ENCODE data around the gene CBFA2T3.
A peak's percentile ranks its signal among the peaks of the same experiment; 100 is the strongest.

Gene CBFA2T3

DNA sequence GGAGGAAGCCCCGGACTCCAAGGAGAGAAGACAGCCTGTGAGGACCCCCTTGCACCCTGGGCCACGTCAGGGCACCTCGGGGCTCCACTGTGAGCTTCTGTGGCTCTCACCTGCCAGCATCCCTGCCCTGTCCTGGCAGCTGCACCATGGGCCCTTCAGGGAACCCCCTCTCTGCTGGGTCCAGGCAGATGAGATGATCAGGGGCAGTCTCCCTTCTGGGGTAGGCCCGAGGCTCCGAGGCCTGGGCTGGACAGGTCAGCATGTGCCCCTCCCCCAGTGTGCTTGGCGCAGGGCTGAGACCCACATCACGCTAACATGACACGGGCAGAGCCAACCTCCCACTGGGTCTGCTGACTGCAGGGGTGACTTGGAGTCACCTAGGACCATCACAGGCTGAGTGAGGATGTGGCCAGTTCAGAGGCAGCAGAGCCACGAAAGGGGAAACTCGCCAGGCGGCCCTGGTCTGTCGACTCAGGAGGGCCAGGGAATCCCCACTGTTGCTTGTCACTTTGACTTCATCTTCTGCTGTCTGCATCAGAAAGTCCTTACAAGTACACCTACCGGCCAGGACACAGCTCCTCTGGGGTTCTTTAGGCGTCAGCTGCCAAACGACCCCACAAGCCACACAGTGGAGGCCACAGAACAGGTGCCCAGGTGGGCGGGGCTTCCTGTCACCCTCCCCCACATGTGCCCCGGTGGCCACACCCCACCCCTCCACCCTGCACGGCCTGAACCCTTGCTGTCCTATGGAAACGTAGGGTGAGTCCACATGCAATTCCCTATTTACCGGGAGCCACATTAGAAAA is 122.5 kb downstream of the CBFA2T3 start:
- DNase-seq: no peak
- Histone ChIP-seq H3K27me3 (no peaks in the 10 kb centered on the region), H3K4me1 (peaks cover 0 to 33% (median 17%) of the 10 kb centered on the region in 4 donors), H3K9me3 (no peaks in the 10 kb centered on the region), H3K27ac (no peak overlapping the region), H3K36me3 (peaks cover 0 to 36% (median 15%) of the 10 kb centered on the region in 3 donors), H3K4me3 (no peak overlapping the region)
- intact Hi-C loops (cut with DNase I; ENCODE audit: low total_unique reads): loop anchor here (1.0 kb wide), 1 partner anchor 41 kb away; no protein-coding TSS in a partner anchor
- TF ChIP-seq, protein P1, sequence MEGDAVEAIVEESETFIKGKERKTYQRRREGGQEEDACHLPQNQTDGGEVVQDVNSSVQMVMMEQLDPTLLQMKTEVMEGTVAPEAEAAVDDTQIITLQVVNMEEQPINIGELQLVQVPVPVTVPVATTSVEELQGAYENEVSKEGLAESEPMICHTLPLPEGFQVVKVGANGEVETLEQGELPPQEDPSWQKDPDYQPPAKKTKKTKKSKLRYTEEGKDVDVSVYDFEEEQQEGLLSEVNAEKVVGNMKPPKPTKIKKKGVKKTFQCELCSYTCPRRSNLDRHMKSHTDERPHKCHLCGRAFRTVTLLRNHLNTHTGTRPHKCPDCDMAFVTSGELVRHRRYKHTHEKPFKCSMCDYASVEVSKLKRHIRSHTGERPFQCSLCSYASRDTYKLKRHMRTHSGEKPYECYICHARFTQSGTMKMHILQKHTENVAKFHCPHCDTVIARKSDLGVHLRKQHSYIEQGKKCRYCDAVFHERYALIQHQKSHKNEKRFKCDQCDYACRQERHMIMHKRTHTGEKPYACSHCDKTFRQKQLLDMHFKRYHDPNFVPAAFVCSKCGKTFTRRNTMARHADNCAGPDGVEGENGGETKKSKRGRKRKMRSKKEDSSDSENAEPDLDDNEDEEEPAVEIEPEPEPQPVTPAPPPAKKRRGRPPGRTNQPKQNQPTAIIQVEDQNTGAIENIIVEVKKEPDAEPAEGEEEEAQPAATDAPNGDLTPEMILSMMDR (IDR thresholded peaks at IDR 0.05): no peak

DNA sequence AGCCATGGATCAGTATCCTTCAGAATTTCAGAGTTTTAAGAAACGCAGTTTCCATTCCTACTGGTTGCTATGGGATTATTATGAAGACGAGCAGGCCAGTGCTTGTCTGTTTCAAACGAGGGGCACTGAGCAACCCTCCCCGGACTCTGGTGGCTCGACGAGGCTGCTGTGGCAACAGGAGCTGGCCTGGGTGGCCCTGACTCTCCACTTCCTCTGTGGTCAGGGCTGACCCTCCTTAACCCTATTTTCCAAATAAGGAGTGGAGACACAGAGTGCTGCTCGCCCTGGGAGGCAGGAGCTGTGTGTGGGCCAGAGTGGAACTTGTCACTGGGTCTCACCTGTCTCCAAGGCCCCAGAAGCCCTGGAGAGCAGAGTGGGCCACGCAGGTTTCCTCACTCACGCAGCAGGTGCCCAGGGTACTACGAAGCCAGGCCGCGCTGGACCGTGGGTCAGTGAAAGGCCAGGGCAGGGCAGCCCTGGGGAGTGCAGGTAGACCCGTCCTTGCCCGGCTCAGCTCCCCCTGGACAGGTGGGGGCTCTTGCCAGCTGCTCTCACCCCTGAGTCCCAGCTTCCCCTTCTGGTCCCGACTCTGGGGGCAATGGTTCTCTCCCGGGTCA is 123.6 kb downstream of the CBFA2T3 start:
- H3K27me3 ChIP-seq: no peaks in the 10 kb centered on the region
- H3K4me1 ChIP-seq: peaks cover 0 to 29% (median 17%) of the 10 kb centered on the region in 4 donors
- peaks cover 0 to 36% (median 11%) of the 10 kb centered on the region in 3 donors for H3K36me3 ChIP-seq
- TF ChIP-seq, protein P1 (IDR thresholded peaks at IDR 0.05): no peak
- H3K27ac ChIP-seq: no peak overlapping the region
- peak in 1 of 2 donors; percentile 49 for DNase-seq
- H3K9me3 ChIP-seq: no peaks in the 10 kb centered on the region
- no peak overlapping the region for H3K4me3 ChIP-seq
- intact Hi-C loops (cut with DNase I; ENCODE audit: low total_unique reads): no loop called here

DNA sequence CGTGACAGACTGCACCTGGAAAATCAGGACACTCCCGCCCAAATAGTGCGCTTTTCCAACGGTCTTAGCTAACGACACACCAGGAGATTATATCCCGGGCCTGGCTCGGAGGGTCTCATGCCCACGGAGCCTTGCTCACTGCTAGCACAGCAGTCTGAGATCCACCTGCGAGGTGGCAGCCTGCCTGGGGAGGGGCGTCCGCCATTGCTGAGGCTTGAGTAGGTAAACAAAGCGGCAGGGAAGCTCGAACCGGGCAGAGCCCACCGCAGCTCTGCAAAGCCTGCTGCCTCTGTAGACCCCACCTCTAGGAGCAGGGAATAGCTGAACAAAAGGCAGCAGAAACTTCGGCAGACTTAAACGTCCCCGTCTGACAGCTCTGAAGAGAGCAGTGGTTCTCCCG is 125.4 kb downstream of the CBFA2T3 start:
- H3K27me3 ChIP-seq: no peaks in the 10 kb centered on the region
- no peaks in the 10 kb centered on the region for H3K9me3 ChIP-seq
- H3K4me1 ChIP-seq: peaks cover 0 to 21% (median 8%) of the 10 kb centered on the region in 4 donors
- peaks cover 0 to 48% (median 11%) of the 10 kb centered on the region in 3 donors for H3K36me3 ChIP-seq
- no peak overlapping the region for H3K27ac ChIP-seq
- no peak for DNase-seq
- TF ChIP-seq, protein P1 (IDR thresholded peaks at IDR 0.05): no peak
- no peak overlapping the region for H3K4me3 ChIP-seq
- intact Hi-C loops (cut with DNase I; ENCODE audit: low total_unique reads): no loop called here

DNA sequence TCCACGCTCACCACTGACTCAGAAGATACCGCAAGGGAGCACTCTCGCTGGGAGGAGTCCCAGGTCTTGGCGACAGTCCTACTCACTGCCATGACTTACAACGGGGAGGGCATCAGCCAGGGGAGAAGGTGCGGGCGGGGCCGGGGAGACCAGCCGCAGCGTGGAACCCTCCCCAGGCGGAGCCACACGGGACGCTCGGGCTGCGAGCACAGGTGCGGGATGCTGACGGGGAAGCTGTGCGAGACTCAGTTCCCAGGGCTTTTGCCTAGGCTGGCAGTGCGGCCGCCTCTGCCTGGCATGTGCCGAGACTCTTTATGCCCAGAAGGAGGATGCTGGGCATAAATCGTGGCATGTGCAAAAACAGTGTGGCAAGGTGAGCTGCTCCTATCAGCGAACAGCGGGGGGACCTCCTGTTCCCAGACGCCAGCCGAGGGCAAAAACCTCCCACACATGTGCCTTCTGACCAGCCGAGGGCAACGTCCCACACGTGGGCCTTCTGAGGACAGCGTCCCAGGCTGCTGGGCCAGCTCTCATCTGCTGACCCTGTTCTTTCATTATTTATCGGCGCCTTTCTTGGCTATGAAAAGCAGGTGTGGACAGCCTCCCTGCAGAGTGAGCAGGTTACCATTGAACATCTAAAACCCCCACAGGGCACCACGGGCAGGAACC is 126.3 kb downstream of the CBFA2T3 start:
- no peak for DNase-seq
- peaks cover 0 to 12% (median 2%) of the 10 kb centered on the region in 4 donors for H3K4me1 ChIP-seq
- H3K4me3 ChIP-seq: no peak overlapping the region
- H3K27me3 ChIP-seq: no peaks in the 10 kb centered on the region
- intact Hi-C loops (cut with DNase I; ENCODE audit: low total_unique reads): no loop called here
- H3K27ac ChIP-seq: no peak overlapping the region
- no peaks in the 10 kb centered on the region for H3K9me3 ChIP-seq
- TF ChIP-seq, protein P1 (IDR thresholded peaks at IDR 0.05): no peak
- H3K36me3 ChIP-seq: peaks cover 0 to 48% (median 11%) of the 10 kb centered on the region in 3 donors

DNA sequence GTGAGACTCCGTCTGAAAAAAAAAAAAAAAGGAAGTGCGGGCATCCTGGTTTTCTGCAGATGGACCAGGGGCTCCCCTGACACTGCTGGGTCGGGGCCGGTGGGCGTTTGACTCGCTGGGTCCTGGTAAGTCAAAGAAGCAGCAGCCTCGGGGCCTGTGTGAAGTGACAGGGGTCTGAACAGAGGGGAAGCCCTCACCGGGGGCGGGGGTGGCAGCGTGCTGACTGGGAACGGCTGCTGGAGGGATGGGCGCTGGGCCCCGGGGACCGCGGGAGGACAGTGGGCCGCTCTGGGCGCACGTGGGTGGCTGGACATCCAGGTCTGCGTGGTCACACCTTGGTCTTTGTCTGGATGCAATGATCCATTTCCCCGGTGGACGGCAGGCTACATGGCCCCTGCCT is 128.4 kb downstream of the CBFA2T3 start:
- TF ChIP-seq, protein P1 (IDR thresholded peaks at IDR 0.05): no peak

More for the DNA sequence above, 128.4 kb downstream of the CBFA2T3 start:
- Histone ChIP-seq H3K9me3 (no peaks in the 10 kb centered on the region), H3K27ac (no peak overlapping the region), H3K27me3 (no peaks in the 10 kb centered on the region), H3K36me3 (peaks cover 0 to 45% (median 11%) of the 10 kb centered on the region in 3 donors), H3K4me1 (no peaks in the 10 kb centered on the region), H3K4me3 (no peak overlapping the region)
- no peak for DNase-seq
- intact Hi-C loops (cut with DNase I; ENCODE audit: low total_unique reads): no loop called here
